Fibroblast of skin of scalp (primary cell): ENCODE results near the gene FAM234A.

Experiments
- DNase-seq: peaks from one replicate; pipeline ENCODE4 v3.0.0-alpha.2; 2013

The FAM234A gene

DNA sequence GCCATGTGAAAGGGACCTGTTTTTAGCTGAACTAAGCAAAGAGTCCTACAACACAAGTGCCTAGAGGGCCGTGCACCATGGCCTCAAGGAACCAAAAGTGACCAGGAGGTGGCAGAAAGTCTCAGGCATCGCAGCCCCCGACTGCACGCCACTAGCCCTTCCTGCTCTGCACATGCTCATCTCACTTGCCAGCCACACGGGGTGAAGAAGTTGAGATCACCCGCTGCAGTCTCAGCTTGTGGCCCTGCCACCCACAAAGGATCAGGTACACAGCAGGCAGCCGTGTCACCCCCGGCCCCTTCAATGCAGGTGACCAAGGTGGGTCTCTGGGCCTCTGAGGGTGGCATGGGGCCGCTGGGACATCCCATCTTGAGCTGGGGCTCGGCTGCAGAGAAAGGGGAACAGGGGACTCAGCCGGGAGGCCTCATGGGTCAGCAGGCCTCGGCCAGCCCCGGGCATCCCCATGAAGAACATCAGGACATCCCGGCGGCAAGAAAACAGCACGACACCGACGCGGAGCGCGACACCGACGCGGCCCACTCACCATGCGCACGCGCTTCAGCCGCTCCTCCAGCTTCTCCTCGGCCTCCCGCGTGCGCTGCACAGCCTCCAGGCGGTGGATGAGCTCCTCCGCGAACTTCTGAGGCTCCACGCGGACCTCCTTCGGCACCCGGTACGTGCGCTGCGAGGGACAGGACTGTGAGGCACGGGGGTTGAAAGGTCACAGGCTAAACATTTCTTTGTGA lies 69.3 kb downstream of the FAM234A start:
- DNase-seq = no peak

- DNase-seq = no peak
Measured at GRCh38 chr16:305916-306626, 71.5 kb downstream of the FAM234A start.

DNA sequence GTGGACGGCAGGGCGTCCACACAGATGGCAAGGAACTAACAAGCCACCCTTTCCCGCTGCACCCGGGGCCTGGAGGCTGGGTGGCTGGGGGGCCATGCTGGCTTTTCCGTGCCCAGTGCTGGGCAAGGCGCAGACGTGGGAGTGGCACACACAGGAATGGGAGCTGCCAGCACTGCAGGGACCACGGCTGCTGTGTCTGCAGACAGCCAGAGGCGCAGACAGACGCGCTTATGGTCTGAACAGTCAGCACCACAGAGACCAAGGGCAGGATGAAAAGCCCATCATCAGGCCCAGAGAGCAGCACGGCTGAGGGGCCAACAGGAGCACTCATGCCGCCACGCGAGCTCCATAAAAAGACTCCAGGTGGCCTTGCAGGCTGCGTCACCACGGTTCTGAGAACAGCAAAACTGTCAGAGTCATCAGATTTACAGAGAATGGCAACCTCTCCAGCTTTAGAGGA lies 72.3 kb downstream of the FAM234A start:
- DNase-seq = no peak

DNA sequence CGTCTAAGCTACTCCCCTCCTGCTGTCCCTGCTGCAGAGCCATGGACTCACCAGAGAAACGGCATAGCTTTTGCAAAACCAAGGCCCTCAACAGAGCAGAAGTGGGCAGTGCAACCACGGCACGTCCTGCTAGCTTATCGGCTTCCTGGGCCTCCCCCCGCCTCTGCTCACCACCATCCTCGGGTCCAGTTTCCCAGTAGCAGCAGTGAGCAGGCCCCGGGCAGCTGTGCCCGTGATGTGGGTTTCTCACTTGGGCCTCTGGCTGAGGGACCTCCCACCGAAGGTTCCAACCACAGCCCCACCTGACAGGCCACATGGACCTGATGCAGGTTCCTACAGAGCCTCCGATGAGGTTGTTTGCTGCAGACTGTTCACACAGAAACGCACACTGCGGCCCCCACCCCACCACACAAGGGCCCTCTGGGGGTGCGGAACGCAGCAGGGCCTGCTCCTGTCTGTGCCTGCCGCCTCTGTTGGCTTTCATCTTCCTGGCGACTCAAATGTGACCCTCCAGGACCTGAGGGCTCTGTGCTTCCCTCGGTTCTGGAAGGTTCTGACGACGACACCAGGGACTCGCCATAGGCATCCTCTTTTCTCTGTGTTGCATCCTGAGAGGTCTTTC lies 73.2 kb downstream of the FAM234A start:
- DNase-seq = no peak

DNA sequence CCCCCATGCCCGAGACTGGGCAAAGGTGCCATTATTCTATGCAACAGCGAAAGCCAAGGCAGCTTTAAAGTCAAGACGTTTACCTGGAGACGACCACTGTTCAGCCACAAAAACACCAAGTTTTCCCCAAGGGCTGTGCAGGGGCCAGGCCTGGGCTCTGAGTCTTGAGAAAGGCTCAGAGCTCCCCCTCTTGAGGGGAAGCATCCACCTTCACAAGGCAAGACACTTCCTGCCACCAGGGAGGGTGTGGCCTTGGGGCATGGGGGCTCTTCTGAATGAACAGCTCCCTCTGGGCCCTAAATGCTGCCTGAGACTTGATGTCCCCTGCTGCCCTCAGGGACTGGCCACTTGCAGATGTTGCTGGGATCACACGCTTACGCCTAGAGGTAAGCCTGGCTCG lies 74.9 kb downstream of the FAM234A start:
- no peak for DNase-seq

- no peak for DNase-seq
Measured at GRCh38 chr16:311725-312124, 77.1 kb downstream of the FAM234A start.

- no peak for DNase-seq
Measured at GRCh38 chr16:314351-314750, 79.7 kb downstream of the FAM234A start.

- no peak for DNase-seq
Measured at GRCh38 chr16:314795-315299, 80.2 kb downstream of the FAM234A start.
